ENCODE data around the gene SSX2IP. TPM values are rescaled to one million over a fixed set of nuclear protein-coding genes. Genes with fewer than 3 reads are reported as not detected.

Gene SSX2IP
- total RNA-seq: 4.5 and 5.4 TPM in 2 replicates

DNA sequence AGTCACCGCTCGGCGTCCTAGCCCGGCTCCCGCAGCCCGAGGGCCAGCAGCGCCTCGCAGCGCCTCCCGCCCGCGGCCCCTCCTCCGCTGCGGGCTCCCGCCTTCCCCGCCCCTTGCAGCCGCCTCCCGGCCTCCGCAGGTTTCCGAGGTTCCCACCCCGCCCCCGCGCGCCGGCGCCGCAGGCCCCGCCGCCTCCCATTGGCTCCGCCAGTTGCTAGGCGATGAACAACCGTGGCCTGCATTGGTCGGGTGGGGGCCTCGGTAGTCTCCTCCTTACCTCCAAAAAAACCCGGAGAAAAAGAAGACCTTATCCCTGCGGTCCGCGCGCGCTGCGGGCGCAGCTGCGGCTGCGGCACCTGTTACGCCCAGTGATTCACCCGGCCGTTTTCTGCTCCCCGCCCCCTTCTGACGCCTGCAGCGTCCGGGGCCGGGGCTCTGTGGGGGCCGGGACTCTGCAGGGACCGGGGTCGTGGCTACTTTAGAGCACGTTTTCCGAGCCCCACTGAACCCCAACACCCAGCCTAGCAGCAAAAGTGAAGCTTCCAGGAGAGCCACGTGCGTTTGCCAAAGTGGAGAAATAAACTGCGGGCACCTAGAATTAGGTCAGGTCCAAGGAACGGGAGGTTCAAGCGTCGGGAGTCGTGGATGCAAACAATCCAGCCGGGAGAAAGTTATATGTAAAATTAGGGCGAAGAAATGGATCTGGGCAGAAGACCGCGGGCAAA lies at the start of gene SSX2IP:
SSX2IP (minus strand) TSS at position 65 of the 725 bp plus-strand sequence. CDS start 19,242 bp downstream, outside the sequence.
- ATAC-seq (ENCODE audit: low read depth) (peak; percentile 86), DNase-seq (peak; percentile 100)
- intact Hi-C loops (cut with micrococcal nuclease): loop anchor here (1.0 to 10.0 kb wide), 14 partner anchors 10 to 1017 kb away; partner anchors contain the start of genes BCL10, CTBS, GNG5 and MCOLN2
- POLR2A ChIA-PET: interaction anchor here (2.5 kb wide), 1 partner anchor 184 kb away, joined by 7 read pairs; the partner anchor contains the start of genes GNG5 and SPATA1
- CTCF ChIA-PET: no interaction called here
- no peaks in the 10 kb centered on the region for H3K27me3 Mint-ChIP-seq
- peak within 1 kb of the TSS; percentile 91 for H3K4me3 Mint-ChIP-seq
- H3K9me3 Mint-ChIP-seq: no peaks in the 10 kb centered on the region
- H3K36me3 Mint-ChIP-seq (ENCODE audit: low read depth): no peaks in the 10 kb centered on the region
- peak within 1 kb of the TSS; percentile 89 for H3K27ac Mint-ChIP-seq
- TF ChIP-seq, protein P1, sequence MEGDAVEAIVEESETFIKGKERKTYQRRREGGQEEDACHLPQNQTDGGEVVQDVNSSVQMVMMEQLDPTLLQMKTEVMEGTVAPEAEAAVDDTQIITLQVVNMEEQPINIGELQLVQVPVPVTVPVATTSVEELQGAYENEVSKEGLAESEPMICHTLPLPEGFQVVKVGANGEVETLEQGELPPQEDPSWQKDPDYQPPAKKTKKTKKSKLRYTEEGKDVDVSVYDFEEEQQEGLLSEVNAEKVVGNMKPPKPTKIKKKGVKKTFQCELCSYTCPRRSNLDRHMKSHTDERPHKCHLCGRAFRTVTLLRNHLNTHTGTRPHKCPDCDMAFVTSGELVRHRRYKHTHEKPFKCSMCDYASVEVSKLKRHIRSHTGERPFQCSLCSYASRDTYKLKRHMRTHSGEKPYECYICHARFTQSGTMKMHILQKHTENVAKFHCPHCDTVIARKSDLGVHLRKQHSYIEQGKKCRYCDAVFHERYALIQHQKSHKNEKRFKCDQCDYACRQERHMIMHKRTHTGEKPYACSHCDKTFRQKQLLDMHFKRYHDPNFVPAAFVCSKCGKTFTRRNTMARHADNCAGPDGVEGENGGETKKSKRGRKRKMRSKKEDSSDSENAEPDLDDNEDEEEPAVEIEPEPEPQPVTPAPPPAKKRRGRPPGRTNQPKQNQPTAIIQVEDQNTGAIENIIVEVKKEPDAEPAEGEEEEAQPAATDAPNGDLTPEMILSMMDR (IDR thresholded peaks at IDR 0.05): no peak
- H3K4me1 Mint-ChIP-seq: peaks cover 32% of the 10 kb centered on the region

GRCh38 chr1:84738237-84738636 lies 48.0 kb upstream of the SSX2IP start:
- no peak overlapping the region for H3K27ac Mint-ChIP-seq
- TF ChIP-seq, protein P1 (IDR thresholded peaks at IDR 0.05): no peak
- CTCF ChIA-PET: no interaction called here
- DNase-seq (no peak), ATAC-seq (ENCODE audit: low read depth) (no peak)
- no peak overlapping the region for H3K4me3 Mint-ChIP-seq
- H3K27me3 Mint-ChIP-seq: peaks cover 5% of the 10 kb centered on the region
- no peaks in the 10 kb centered on the region for H3K9me3 Mint-ChIP-seq
- H3K36me3 Mint-ChIP-seq (ENCODE audit: low read depth): no peaks in the 10 kb centered on the region
- H3K4me1 Mint-ChIP-seq: no peaks in the 10 kb centered on the region
- intact Hi-C loops (cut with micrococcal nuclease): no loop called here
- POLR2A ChIA-PET: no interaction called here

DNA sequence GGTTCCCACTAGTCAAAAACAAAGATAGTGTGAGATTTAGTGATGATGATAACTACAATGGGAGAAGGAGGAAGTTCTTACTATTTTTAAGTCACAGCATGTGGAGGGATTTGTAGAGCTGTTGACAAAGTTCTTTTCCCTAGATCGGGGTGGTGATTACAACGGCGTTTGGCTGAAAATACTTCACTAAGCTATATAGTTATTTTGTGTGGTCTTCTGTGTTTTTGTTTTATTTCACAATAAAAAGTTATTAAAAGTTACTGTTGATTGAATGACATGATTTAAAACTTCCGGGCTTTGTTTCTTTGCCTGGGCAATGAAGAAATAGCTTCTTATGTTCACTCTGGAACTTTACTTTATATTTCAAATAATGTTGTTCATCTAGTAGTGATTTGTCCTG lies 47.3 kb upstream of the SSX2IP start:
- ChIA-PET CTCF (no interaction called here), POLR2A (no interaction called here)
- Mint-ChIP-seq H3K27ac (no peak overlapping the region), H3K27me3 (peaks cover 7% of the 10 kb centered on the region), H3K4me3 (no peak overlapping the region), H3K9me3 (no peaks in the 10 kb centered on the region), H3K36me3 (ENCODE audit: low read depth) (no peaks in the 10 kb centered on the region), H3K4me1 (no peaks in the 10 kb centered on the region)
- DNase-seq (no peak), ATAC-seq (ENCODE audit: low read depth) (no peak)
- intact Hi-C loops (cut with micrococcal nuclease): no loop called here
- TF ChIP-seq, protein P1 (IDR thresholded peaks at IDR 0.05): no peak

DNA sequence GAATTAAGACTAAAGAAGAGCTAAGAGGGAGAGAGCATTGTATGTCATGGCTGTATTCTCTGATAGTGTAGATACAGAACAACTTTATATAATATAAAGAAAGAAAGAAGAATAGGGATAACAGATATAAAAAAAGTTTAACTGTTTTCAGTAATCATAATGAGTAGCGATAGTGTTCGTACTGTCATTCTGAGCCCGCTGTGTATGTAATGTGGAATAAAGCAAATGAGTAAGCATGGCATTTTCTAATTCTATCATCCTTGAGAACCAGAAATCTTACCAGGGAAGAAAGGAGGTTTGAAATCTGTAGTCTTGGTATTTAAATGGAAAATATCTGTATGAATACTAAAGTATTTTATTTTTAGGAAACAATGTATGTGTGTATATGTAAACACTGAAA lies 46.7 kb upstream of the SSX2IP start:
- Mint-ChIP-seq H3K9me3 (peaks cover 3% of the 10 kb centered on the region), H3K27ac (no peak overlapping the region), H3K4me1 (no peaks in the 10 kb centered on the region), H3K36me3 (ENCODE audit: low read depth) (no peaks in the 10 kb centered on the region), H3K27me3 (peaks cover 11% of the 10 kb centered on the region), H3K4me3 (no peak overlapping the region)
- TF ChIP-seq, protein P1 (IDR thresholded peaks at IDR 0.05): no peak
- DNase-seq (no peak), ATAC-seq (ENCODE audit: low read depth) (no peak)
- POLR2A ChIA-PET: no interaction called here
- CTCF ChIA-PET: no interaction called here
- intact Hi-C loops (cut with micrococcal nuclease): no loop called here

GRCh38 chr1:84736445-84736844 lies 46.2 kb upstream of the SSX2IP start:
- no peak overlapping the region for H3K27ac Mint-ChIP-seq
- ATAC-seq (ENCODE audit: low read depth): no peak
- no peaks in the 10 kb centered on the region for H3K36me3 Mint-ChIP-seq (ENCODE audit: low read depth)
- no peak overlapping the region for H3K4me3 Mint-ChIP-seq
- intact Hi-C loops (cut with micrococcal nuclease): no loop called here
- peaks cover 13% of the 10 kb centered on the region for H3K27me3 Mint-ChIP-seq
- no peak for DNase-seq
- peaks cover 3% of the 10 kb centered on the region for H3K9me3 Mint-ChIP-seq
- TF ChIP-seq, protein P1 (IDR thresholded peaks at IDR 0.05): no peak
- POLR2A ChIA-PET: no interaction called here
- no peaks in the 10 kb centered on the region for H3K4me1 Mint-ChIP-seq
- CTCF ChIA-PET: interaction anchor here (1.6 kb wide), 1 partner anchor 11 kb away, joined by 3 read pairs; no protein-coding TSS in a partner anchor

Measured in activated B cell treated with CpG ODN at 0.5 μM for 24 hours (primary cell).